NCI-H2227 (cell line): ENCODE measurements around the gene HLA-DOA.

Experiments
- DNase-seq: peaks from one replicate; lab custom pipeline; 2025; ENCODE audit not compliant: unreplicated experiment; lab: John Stamatoyannopoulos, UW

HLA-DOA gene

GRCh38 chr6:33008944-33009861 is at the start of gene HLA-DOA:
Gene HLA-DOA, minus strand, starts transcription at chr6:33009591.
- peak; percentile 55 for DNase-seq

- no peak for DNase-seq
Observed at GRCh38 chr6:33057222-33058150, 48.1 kb upstream of the HLA-DOA start.

GRCh38 chr6:33053230-33053629 is 43.8 kb upstream of the HLA-DOA start:
- DNase-seq: no peak

GRCh38 chr6:33052627-33053026 is 43.2 kb upstream of the HLA-DOA start:
- no peak for DNase-seq

- DNase-seq: no peak
Observed at GRCh38 chr6:33050014-33050810, 40.8 kb upstream of the HLA-DOA start.

- DNase-seq: no peak
Observed at GRCh38 chr6:33049323-33050013, 40.1 kb upstream of the HLA-DOA start.

GRCh38 chr6:33040157-33040556 is 30.8 kb upstream of the HLA-DOA start:
- DNase-seq: no peak

- no peak for DNase-seq
Observed at GRCh38 chr6:33036535-33036934, 27.1 kb upstream of the HLA-DOA start.

GRCh38 chr6:33034554-33034953 is 25.2 kb upstream of the HLA-DOA start:
- DNase-seq: no peak

- DNase-seq: no peak
Observed at GRCh38 chr6:33030245-33030644, 20.9 kb upstream of the HLA-DOA start.

GRCh38 chr6:33029328-33030184 is 20.2 kb upstream of the HLA-DOA start:
- peak; percentile 4 for DNase-seq

GRCh38 chr6:33028220-33028849 is 18.9 kb upstream of the HLA-DOA start:
- no peak for DNase-seq

GRCh38 chr6:33024521-33024920 is 15.1 kb upstream of the HLA-DOA start:
- DNase-seq: no peak

GRCh38 chr6:33023536-33023935 is 14.1 kb upstream of the HLA-DOA start:
- no peak for DNase-seq

GRCh38 chr6:33021917-33022316 is 12.5 kb upstream of the HLA-DOA start:
- DNase-seq: no peak

GRCh38 chr6:33019372-33019771 is 10.0 kb upstream of the HLA-DOA start:
- DNase-seq: no peak

GRCh38 chr6:33018904-33019303 is 9.5 kb upstream of the HLA-DOA start:
- no peak for DNase-seq

- DNase-seq: no peak
Observed at GRCh38 chr6:33018418-33018817, 9.0 kb upstream of the HLA-DOA start.
